GM23248 (cell line): Measurements from ENCODE around the gene RTP4.

Source experiments
- EZH2 ChIP-seq: fragments of 200-600 bp; sonication (generic); IDR thresholded peaks from 2 replicates; pipeline ENCODE4 v1.6.1; 2018; ENCODE audit warnings: antibody characterized with exemption, mild to moderate bottlenecking; ENCODE audit not compliant: insufficient read depth, poor library complexity, severe bottlenecking
- EZH2phosphoT487 ChIP-seq: fragments of 200-600 bp; sonication (generic); IDR thresholded peaks from 2 replicates; pipeline ENCODE4 v1.6.1; 2018; ENCODE audit warnings: antibody characterized with exemption, moderate library complexity, mild to moderate bottlenecking, low read depth; ENCODE audit not compliant: insufficient read depth

DNA sequence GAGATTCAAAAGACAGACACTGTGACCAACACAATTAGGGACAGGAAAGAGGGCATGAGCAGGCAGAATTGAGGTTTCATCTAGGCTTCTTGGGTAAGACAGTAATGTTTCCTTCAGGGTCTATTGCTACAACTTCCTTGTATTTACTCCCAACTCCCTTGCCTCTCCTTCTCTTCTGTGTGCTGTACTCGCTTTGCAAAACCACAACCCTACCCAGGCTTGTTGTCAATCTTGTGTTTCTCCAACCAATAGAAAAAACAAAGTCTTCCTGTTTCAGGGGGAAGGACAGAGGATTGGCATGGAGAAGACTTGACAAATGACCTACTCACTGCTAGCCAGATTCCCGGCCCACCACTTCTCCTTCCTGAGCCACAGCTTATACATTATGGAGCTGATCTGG lies 40.3 kb upstream of the RTP4 start:
- TF ChIP-seq EZH2phosphoT487 = no peak
- no peak for TF ChIP-seq EZH2
